Measurements from ENCODE around the gene MINDY4.

GRCh38 chr7:30880941-30881340, 109.7 kb downstream of the MINDY4 start:
- TF ChIP-seq CREB1 (IDR thresholded peaks at IDR 0.05) (no peak), USF2 (IDR thresholded peaks at IDR 0.05; ENCODE audit: low read length) (no peak), EP300 (IDR thresholded peaks at IDR 0.05; ENCODE audit: borderline replicate concordance in 1 of 2, low read depth in 2 of 2, low read length in 2 of 2) (no peak), CHD7 (IDR thresholded peaks at IDR 0.05; ENCODE audit: insufficient replicate concordance, low read length) (no peak), PHF8 (conservative IDR thresholded peaks at IDR 0.05; ENCODE audit: low read depth, low read length) (no peak), CHD2 (IDR thresholded peaks at IDR 0.05; ENCODE audit: low read length) (no peak), CTCF (IDR thresholded peaks at IDR 0.05; ENCODE audit: control extremely low read depth in 1 of 3, insufficient read depth in 1 of 3, low read depth in 1 of 3, low read length in 3 of 3) (no peak), MAFK (IDR thresholded peaks at IDR 0.05; ENCODE audit: low read depth, low read length) (no peak), TAF1 (IDR thresholded peaks at IDR 0.05; ENCODE audit: low read depth, low read length) (no peak), JUND (IDR thresholded peaks at IDR 0.05; ENCODE audit: low read length) (no peak), HDAC2 (IDR thresholded peaks at IDR 0.05; ENCODE audit: borderline replicate concordance in 1 of 2, low read depth in 2 of 2, low read length in 2 of 2) (no peak), EZH2 (IDR thresholded peaks at IDR 0.05; ENCODE audit: low read depth, low read length, severe bottlenecking) (no peak), CHD1 (IDR thresholded peaks at IDR 0.05; ENCODE audit: low read depth, low read length) (no peak), POU5F1 (IDR thresholded peaks at IDR 0.05; ENCODE audit: low read depth, low read length) (no peak)

Measured in H1 (cell line).